ENCODE measurements around the gene SP1. TPM values are rescaled to one million over a fixed set of nuclear protein-coding genes. Genes with fewer than 3 reads are reported as not detected.

The SP1 gene
- total and polyA plus RNA-seq, 9 donors, result 25.7 to 109 (median 85.9) TPM

DNA sequence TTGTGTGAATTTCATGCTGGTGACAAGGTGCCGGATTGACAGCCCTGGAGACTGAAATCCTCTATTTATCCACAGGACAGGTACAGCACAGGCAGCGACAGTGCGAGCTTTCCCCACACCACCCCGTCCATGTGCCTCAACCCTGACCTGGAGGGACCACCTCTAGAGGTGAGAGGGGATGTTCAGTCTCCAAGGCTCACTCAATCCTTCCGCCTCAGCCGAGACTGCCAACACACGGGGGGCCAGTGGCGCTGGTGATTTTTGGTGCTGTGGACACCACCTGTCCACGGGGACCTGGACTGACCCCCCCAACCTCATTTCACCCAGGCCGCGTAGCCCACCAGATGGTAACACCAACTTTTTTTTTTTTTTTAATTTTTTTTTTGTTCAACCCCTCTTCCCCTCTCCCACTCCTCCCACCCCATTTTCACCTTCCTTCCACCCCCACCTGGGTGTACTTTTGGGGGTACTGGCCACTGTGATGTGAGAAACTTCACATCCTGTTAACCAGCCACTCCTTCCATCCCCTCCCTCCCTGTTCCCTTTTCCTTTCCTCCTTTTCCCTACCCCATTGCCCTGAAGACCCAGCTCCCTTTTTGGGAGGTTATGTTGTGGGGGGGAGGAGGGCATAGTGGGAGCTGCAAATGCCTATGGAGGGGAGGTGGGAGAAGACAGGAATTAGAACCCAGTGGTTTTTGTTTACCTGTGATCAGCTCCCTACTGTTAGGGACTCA is 84.9 kb downstream of the SP1 start:
- no peaks in the 10 kb centered on the region for H3K27me3 ChIP-seq
- H3K36me3 ChIP-seq, result no peaks in the 10 kb centered on the region
- no peaks in the 10 kb centered on the region for H3K9me3 ChIP-seq
- TF ChIP-seq, protein P1, sequence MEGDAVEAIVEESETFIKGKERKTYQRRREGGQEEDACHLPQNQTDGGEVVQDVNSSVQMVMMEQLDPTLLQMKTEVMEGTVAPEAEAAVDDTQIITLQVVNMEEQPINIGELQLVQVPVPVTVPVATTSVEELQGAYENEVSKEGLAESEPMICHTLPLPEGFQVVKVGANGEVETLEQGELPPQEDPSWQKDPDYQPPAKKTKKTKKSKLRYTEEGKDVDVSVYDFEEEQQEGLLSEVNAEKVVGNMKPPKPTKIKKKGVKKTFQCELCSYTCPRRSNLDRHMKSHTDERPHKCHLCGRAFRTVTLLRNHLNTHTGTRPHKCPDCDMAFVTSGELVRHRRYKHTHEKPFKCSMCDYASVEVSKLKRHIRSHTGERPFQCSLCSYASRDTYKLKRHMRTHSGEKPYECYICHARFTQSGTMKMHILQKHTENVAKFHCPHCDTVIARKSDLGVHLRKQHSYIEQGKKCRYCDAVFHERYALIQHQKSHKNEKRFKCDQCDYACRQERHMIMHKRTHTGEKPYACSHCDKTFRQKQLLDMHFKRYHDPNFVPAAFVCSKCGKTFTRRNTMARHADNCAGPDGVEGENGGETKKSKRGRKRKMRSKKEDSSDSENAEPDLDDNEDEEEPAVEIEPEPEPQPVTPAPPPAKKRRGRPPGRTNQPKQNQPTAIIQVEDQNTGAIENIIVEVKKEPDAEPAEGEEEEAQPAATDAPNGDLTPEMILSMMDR (IDR thresholded peaks at IDR 0.05), result no peak
- TF ChIP-seq POLR2A (IDR thresholded peaks at IDR 0.05), result no peak
- TF ChIP-seq EP300 (IDR thresholded peaks at IDR 0.05), result no peak
- no peak for DNase-seq
- intact Hi-C loops (cut with DNase I), result loop anchor here in 1 of 4 donors (5.0 kb wide), 1 partner anchor 42 kb away; the partner anchor contains the start of gene NPFF
- no peak overlapping the region for H3K4me3 ChIP-seq
- no peaks in the 10 kb centered on the region for H3K4me1 ChIP-seq (ENCODE audit: insufficient read depth)
- WGBS, 3 donors, result 70 to 80% (median 72%) methylated on average over 11 of the region's 11 CpGs
- H3K27ac ChIP-seq, result no peak overlapping the region

GRCh38 chr12:53465679-53466078 is 85.7 kb downstream of the SP1 start:
- Histone ChIP-seq H3K4me1 (ENCODE audit: insufficient read depth) (no peaks in the 10 kb centered on the region), H3K27ac (no peak overlapping the region), H3K9me3 (no peaks in the 10 kb centered on the region), H3K36me3 (no peaks in the 10 kb centered on the region), H3K27me3 (no peaks in the 10 kb centered on the region), H3K4me3 (no peak overlapping the region)
- no peak for DNase-seq
- TF ChIP-seq POLR2A (IDR thresholded peaks at IDR 0.05) (no peak), EP300 (IDR thresholded peaks at IDR 0.05) (no peak)
- TF ChIP-seq, protein P1 (IDR thresholded peaks at IDR 0.05), result no peak
- 7 to 32% (median 7%) methylated on average over 2 of the region's 2 CpGs for WGBS, 3 donors
- intact Hi-C loops (cut with DNase I), result no loop called here

Other genes with a start within 250 kb of the SP1 start
- gene ZNF740, start 199.5 kb upstream of the SP1 start, total RNA-seq, result 10 to 100 TPM in 6 of 7 donors, 1 to 10 TPM in 1; 9.7 to 56.9 (median 46.4) TPM
- gene ZNF740, start 199.5 kb upstream of the SP1 start, polyA plus RNA-seq, result 10 to 100 TPM; 14.6 to 23.6 TPM
- 10 to 100 TPM; 24.4 to 36.0 (median 28.0) TPM for gene CSAD, start 199.3 kb upstream of the SP1 start, total RNA-seq
- 10 to 100 TPM; 19.8 to 29.5 TPM for gene CSAD, start 199.3 kb upstream of the SP1 start, polyA plus RNA-seq
- 1 to 10 TPM in 6 of 7 donors, under 1 TPM in 1; 0.96 to 2.9 (median 1.7) TPM for gene ITGB7, start 172.9 kb upstream of the SP1 start, total RNA-seq
- gene ITGB7, start 172.9 kb upstream of the SP1 start, polyA plus RNA-seq, result 1 to 10 TPM in 1 of 2 donors, under 1 TPM in 1; 0.45 to 3.1 TPM
- 10 to 100 TPM in 6 of 7 donors, 1 to 10 TPM in 1; 8.7 to 37.0 (median 31.7) TPM for gene RARG, start 148.0 kb upstream of the SP1 start, total RNA-seq
- 10 to 100 TPM; 18.8 to 22.0 TPM for gene RARG, start 148.0 kb upstream of the SP1 start, polyA plus RNA-seq
- 1 to 10 TPM in 1 of 7 donors, under 1 TPM in 6; 0.11 to 1.6 (median 0.24) TPM for gene ESPL1, start 111.9 kb upstream of the SP1 start, total RNA-seq
- under 1 TPM; 0.37 to 0.40 TPM for gene ESPL1, start 111.9 kb upstream of the SP1 start, polyA plus RNA-seq
- 1,000 to 10,000 TPM in 2 of 7 donors, 100 to 1,000 TPM in 5; 603 to 1,792 (median 728) TPM for gene PFDN5, start 84.6 kb upstream of the SP1 start, total RNA-seq
- 1,000 to 10,000 TPM; 1,635 to 1,700 TPM for gene PFDN5, start 84.6 kb upstream of the SP1 start, polyA plus RNA-seq
- gene MYG1, start 80.5 kb upstream of the SP1 start, total RNA-seq, result 10 to 100 TPM; 45.3 to 80.3 (median 57.8) TPM
- 10 to 100 TPM; 29.9 to 75.5 TPM for gene MYG1, start 80.5 kb upstream of the SP1 start, polyA plus RNA-seq
- gene AAAS, start 58.6 kb upstream of the SP1 start, total RNA-seq, result 10 to 100 TPM; 23.4 to 47.6 (median 43.0) TPM
- 10 to 100 TPM; 41.4 to 42.9 TPM for gene AAAS, start 58.6 kb upstream of the SP1 start, polyA plus RNA-seq
- not detected for gene SP7, start 43.8 kb upstream of the SP1 start, total RNA-seq
- gene SP7, start 43.8 kb upstream of the SP1 start, polyA plus RNA-seq, result under 1 TPM; 0.02 to 0.10 TPM
- gene AMHR2, start 43.7 kb downstream of the SP1 start, total RNA-seq, result 10 to 100 TPM; 15.3 to 48.6 (median 35.0) TPM
- 10 to 100 TPM; 11.2 to 32.5 TPM for gene AMHR2, start 43.7 kb downstream of the SP1 start, polyA plus RNA-seq
- 100 to 1,000 TPM in 4 of 7 donors, 10 to 100 TPM in 3; 46.1 to 131 (median 116) TPM for gene PRR13, start 61.6 kb downstream of the SP1 start, total RNA-seq
- gene PRR13, start 61.6 kb downstream of the SP1 start, polyA plus RNA-seq, result 100 to 1,000 TPM; 125 to 320 TPM
- 1,000 to 10,000 TPM in 2 of 7 donors, 100 to 1,000 TPM in 5; 413 to 1,163 (median 948) TPM for gene PCBP2, start 71.9 kb downstream of the SP1 start, total RNA-seq
- 1,000 to 10,000 TPM in 1 of 2 donors, 100 to 1,000 TPM in 1; 642 to 1,354 TPM for gene PCBP2, start 71.9 kb downstream of the SP1 start, polyA plus RNA-seq
- 10 to 100 TPM; 19.5 to 53.2 (median 30.8) TPM for gene MAP3K12, start 119.3 kb downstream of the SP1 start, total RNA-seq
- gene MAP3K12, start 119.3 kb downstream of the SP1 start, polyA plus RNA-seq, result 10 to 100 TPM; 19.5 to 33.4 TPM
- 10 to 100 TPM; 14.1 to 25.6 (median 21.9) TPM for gene TARBP2, start 121.1 kb downstream of the SP1 start, total RNA-seq
- gene TARBP2, start 121.1 kb downstream of the SP1 start, polyA plus RNA-seq, result 10 to 100 TPM in 1 of 2 donors, 1 to 10 TPM in 1; 9.8 to 19.9 TPM
- gene NPFF, start 127.3 kb downstream of the SP1 start, total RNA-seq, result 1 to 10 TPM in 1 of 7 donors, under 1 TPM in 1, not detected in 5; 0.68 to 1.1 TPM
- not detected for gene NPFF, start 127.3 kb downstream of the SP1 start, polyA plus RNA-seq
- 10 to 100 TPM; 19.8 to 60.8 (median 41.3) TPM for gene ATF7, start 246.2 kb downstream of the SP1 start, total RNA-seq
- gene ATF7, start 246.2 kb downstream of the SP1 start, polyA plus RNA-seq, result 10 to 100 TPM; 25.1 to 68.5 TPM